NCI-H2227 treated with DMSO at 0.1 percent for 48 hours (cell line): ENCODE data around the gene NBR1.
"Not testable (repeated sequence)": the region's sequence is repeated elsewhere in the genome, so short reads cannot be mapped to it uniquely, and the experiment has no call there.

Experiments
- DNase-seq: peaks from one replicate; lab custom pipeline; 2025; lab: John Stamatoyannopoulos, UW

The NBR1 gene

DNA sequence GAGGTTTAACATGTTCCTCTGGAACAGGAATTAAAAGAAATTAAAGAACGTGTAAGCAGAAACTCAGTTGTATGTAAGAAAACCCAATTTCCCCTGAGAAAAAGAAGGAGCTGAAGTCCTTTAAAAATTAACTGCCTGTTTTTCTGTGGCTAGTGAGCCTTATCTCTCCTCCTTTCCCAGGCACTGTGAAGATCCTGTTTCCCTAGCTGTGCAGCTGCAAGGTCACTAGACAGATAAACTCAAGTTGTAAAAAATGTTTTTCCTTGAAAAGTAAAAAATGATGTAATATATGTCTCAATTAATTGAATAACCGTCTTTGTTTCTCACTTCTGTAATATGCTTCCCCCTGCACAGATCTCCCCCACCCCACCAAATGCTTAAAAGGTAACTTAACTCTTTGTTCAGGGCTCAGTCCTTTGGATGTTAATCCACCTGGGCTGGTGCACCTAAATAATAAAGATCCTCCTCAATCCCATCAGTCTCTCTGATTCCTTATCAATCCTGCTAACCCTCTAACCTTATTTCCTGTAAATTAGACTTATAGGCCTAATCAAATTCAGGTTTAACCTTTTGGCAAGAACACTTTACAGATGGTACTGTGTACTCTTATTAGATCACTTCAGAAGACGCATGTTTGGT lies 17.7 kb upstream of the NBR1 start:
- not testable (repeated sequence) for DNase-seq

DNA sequence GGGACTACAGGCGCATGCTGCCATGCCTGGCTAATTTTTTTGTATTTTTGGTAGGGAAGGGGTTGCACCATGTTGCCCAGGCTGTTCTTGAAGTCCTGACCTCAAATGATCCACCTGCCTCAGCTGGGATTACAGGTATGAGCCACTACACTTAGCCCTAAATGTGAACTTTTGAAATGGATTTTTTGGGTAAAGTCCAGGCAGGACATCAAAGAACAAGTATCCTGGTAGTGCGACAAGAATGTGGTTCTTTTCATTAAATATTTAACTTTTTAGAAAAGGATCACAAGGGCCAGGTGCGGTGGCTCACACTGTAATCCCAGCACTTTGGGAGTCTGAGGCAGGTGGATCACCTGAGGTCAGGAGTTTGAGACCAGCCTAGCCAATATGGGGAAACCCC lies 15.3 kb upstream of the NBR1 start:
- DNase-seq = no peak

GRCh38 chr17:43159232-43159631 lies 11.8 kb upstream of the NBR1 start:
- DNase-seq = not testable (repeated sequence)

- DNase-seq = not testable (repeated sequence)
Measured at GRCh38 chr17:43159957-43160356, 11.1 kb upstream of the NBR1 start.

DNA sequence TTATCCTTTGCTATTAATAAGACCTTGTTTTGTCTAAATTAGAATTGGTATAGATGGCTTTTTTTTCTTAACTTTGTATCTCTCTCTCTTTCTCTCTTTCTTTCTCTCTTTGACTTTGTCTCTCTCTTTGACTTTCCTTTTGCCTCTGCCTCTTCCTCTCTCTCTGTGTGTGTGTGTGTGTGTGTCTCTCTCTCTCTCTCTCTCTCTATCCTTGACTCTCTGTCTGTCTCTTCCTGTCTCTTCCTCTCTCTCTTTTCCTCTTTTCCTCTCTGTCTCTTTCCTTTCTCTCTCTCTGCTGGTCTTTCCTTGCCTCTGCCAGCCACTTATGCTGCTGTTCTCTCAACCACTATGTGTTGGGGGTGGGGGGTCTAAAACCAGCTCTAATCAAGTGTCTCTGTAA lies 5.0 kb upstream of the NBR1 start:
- not testable (repeated sequence) for DNase-seq

DNA sequence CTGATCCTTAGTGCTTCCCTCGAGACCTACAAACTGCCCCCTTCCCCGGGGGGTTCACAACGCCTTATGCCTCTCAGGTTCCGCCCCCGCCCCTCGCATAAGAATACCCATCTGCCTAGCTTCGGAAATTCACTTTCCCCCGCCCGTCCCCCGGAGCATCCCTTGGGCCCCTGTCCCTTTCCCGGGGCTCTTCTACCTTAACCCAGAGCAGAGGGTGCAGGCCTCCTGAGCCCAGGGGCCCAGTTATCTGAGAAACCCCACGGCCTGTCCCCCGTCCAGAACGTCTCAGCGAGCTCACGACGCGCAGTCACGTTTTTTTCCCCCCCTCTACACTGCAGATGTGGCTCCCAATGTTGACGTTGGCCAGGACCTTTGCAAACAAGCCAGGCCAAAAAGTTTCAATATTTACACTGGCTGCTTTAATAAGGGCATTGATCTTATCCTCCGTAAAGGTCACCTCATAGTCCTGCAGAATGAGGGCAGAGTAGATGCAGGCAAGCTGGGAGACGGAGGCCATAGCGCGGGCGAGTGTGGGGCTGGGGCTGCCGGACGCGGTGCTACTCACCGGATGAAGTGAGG lies 1.4 kb upstream of the NBR1 start:
- DNase-seq = peak; percentile 14

DNA sequence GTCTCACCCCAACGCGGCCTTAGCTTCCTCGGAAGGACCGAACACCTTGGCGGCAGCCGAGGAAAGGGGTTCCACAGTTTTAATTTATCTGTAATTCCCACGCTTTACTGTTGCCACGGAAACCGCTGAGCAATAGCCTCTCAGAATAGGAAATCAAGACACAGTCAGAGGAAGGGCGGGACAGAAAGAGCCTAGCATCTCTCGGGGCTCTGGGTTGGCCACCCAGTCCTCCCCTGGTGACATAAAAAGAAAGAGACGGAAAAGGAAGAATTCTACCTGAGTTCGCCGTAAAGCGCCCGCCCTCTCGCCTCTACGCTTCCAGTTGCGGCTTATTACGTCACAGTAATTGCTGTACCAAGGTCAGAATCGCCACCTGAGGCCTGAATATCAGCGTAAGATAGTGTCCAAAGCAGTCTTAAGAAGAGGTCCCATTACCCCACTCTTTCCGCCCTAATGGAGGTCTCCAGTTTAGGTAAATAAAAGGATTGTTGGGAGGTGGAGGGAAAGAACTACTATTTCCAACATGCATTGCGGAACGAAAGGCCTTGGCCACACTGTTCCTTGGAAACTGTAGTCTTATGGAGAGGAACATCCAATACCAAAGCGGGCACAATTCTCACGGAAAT lies 761 bp upstream of the NBR1 start:
- peak; percentile 98 for DNase-seq

DNA sequence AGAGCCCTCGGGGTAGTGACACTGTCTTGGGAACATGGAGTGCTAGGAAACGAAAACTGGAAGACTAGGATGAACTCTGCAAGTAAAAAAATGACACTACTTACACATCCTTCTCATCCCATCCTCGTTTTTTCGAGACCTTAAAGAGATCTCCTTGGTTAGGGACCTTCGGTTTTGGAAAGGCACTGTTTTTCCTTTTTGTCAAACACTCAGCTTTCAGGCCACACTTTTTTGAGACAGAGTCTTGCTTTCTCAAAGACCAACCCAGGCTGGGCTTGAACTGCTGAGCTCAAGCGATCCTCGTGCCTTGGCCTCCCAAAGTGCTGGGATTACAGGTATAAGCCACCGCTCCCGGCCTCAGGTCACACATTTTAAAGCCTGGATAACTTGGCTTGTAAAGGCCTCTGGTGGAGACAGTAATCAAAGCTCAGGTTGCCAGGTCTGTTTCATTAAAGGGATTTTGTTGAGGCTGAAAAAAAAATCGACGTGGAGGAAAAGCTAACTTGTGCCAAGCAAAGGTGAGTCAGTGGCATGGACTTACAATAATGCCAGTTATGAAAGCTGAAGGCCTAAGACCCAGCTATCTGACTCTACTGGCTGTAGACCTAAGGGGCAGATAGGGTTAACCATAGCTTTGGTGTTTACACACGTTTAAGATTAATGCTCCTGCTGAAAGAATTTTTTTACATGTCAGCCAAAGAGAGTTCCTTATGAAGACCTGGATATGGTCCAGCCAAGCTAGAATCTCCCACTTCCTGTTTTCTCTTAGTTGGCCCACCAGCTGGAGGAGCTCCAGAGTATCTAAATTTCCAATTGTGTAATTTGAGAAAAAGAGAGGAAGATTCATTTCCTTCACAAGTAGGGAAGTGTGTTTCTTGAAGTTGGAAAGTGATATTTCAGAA lies 823 bp downstream of the NBR1 start:
- DNase-seq = peak; percentile 6

GRCh38 chr17:43175213-43176118 lies 4.5 kb downstream of the NBR1 start:
- DNase-seq = no peak

GRCh38 chr17:43176119-43176570 lies 5.1 kb downstream of the NBR1 start:
- DNase-seq = no peak

DNA sequence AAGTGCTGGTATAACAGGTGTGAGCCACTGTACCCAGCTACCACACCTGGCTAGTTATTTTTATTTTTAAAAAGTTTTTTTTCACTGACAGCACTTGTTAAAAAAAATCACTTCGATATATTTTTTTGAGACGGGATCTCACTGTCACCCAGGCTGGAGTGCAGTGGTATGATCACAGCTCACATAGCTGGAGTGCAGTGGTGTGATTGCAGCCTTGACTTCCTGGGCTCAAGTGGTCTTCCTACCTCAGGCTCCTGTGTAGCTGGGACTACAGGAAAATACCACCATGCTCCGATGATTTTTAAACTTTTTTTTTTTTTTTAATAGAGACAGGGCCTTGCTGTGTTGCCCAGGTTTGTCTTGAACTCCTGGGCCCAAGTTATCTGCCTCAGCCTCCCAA lies 12.9 kb downstream of the NBR1 start:
- no peak for DNase-seq

GRCh38 chr17:43186656-43187055 lies 15.6 kb downstream of the NBR1 start:
- DNase-seq = not testable (repeated sequence)

- DNase-seq = no peak
Measured at GRCh38 chr17:43193251-43193650, 22.2 kb downstream of the NBR1 start.

- no peak for DNase-seq
Measured at GRCh38 chr17:43199633-43200032, 28.6 kb downstream of the NBR1 start.

GRCh38 chr17:43200127-43200526 lies 29.1 kb downstream of the NBR1 start:
- DNase-seq = no peak

DNA sequence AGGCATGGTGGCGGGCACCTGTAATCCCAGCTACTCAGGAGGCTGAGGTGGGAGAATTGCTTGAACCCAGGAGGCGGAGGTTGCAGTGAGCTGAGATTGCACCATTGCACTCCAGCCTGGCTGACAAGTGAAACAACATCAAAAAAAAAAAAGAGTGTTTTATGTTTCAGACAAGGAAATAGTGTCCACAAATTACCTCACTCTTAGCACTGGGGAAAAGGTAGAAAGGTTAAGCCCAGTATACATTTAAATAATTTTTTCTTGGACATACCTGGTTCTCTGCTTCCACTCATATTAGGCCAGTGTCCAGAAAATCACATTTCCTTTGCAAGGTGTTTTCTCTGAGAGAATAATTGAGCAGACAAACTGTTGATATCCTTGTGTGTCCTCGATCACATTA lies 32.0 kb downstream of the NBR1 start:
- DNase-seq = not testable (repeated sequence)

DNA sequence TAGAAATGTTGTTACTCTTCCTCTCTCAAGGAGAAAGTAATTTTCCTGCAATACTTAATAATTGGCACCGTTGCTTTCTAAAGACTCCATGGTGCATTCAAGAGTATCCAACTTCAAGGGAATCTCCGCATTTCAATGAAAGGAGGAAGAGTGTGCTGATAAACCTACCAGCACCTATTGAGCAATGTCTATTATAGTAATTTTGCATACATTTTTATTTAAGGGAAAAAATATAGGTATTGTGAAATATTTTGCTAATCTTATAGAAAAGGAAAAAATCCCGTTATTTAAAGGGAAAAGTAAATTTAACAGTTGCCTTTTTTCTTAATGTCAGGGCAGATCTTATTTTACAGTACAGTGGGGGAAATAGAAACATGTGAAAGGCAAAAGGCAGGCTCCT lies 39.6 kb downstream of the NBR1 start:
- DNase-seq = no peak

GRCh38 chr17:43211123-43211479 lies 40.1 kb downstream of the NBR1 start:
- no peak for DNase-seq

DNA sequence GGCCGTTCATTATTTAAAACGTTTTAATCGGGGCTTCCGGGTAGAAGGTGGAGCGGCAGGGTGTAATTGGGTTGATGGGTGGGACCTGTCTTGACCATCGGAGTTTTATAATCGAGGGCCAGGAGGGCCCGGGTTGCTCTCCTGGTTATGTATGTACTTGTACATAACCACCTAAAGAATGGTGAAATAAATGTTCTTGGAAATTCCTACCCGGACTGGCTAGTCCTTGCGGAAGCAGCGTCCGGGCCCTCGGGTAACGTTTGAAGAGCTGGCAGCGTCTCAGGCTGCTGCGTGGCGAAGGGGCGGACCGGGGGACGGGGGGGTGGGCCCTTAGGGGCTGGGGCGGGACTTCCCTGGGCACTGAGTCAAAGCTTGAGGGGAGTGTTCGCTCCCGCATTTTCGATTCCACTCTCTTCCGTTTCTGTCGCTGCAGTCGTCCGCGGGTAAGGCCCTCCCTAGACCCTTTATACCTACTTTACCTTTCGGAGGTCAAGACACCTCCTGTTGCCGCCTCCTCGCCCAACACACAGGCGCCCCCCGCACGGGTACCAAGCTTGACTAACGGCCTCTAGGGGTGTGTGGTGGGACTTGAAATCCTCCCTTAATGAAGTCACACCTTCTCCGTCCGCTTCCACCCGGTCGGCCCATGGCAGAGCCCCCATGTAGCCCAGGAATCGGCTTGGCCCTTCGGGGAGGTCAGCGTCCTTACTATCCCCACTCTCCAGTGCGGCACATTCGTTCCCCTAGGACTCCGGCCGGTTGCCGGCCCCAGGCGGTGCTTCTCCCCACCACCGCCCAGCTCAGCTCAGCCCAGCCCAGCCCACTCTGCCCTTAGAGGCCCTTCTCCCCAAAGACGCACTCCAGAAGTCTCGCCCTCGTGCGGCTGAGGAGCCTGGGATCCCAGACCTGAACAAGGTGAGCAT lies 40.7 kb downstream of the NBR1 start, which contains the start of gene TMEM106A:
Gene TMEM106A (plus strand): TSS at position 396 of the 923 bp plus-strand sequence. CDS start 1,167 bp downstream, outside the sequence.
- peak; percentile 77 for DNase-seq
